ENCODE measurements around the gene GAMT.

The GAMT gene

GRCh38 chr19:1400281-1401137, 833 bp downstream of the GAMT start:
- DNase-seq (ENCODE audit: low read depth) = no peak

- no peak for DNase-seq (ENCODE audit: low read depth)
Observed at GRCh38 chr19:1399745-1400144, 1.6 kb downstream of the GAMT start.

- no peak for DNase-seq (ENCODE audit: low read depth)
Observed at GRCh38 chr19:1399079-1399478, 2.3 kb downstream of the GAMT start.

- no peak for DNase-seq (ENCODE audit: low read depth)
Observed at GRCh38 chr19:1397838-1398237, 3.5 kb downstream of the GAMT start.

GRCh38 chr19:1396768-1397679, 4.3 kb downstream of the GAMT start:
- DNase-seq (ENCODE audit: low read depth) = no peak

- no peak for DNase-seq (ENCODE audit: low read depth)
Observed at GRCh38 chr19:1396019-1396767, 5.1 kb downstream of the GAMT start.

- no peak for DNase-seq (ENCODE audit: low read depth)
Observed at GRCh38 chr19:1395194-1396018, 5.9 kb downstream of the GAMT start.

GRCh38 chr19:1394252-1395193, 6.8 kb downstream of the GAMT start:
- no peak for DNase-seq (ENCODE audit: low read depth)

- no peak for DNase-seq (ENCODE audit: low read depth)
Observed at GRCh38 chr19:1393841-1394240, 7.5 kb downstream of the GAMT start.

GRCh38 chr19:1392939-1393530, 8.3 kb downstream of the GAMT start:
- DNase-seq (ENCODE audit: low read depth) = no peak

- DNase-seq (ENCODE audit: low read depth) = no peak
Observed at GRCh38 chr19:1392407-1392806, 8.9 kb downstream of the GAMT start.

GRCh38 chr19:1390890-1391423, 10.4 kb downstream of the GAMT start:
- DNase-seq (ENCODE audit: low read depth) = no peak

GRCh38 chr19:1389033-1389940, 12.1 kb downstream of the GAMT start:
- no peak for DNase-seq (ENCODE audit: low read depth)

- DNase-seq (ENCODE audit: low read depth) = no peak
Observed at GRCh38 chr19:1388637-1389026, 12.7 kb downstream of the GAMT start.

GRCh38 chr19:1387684-1388636, 13.4 kb downstream of the GAMT start:
- no peak for DNase-seq (ENCODE audit: low read depth)

GRCh38 chr19:1386945-1387683, 14.2 kb downstream of the GAMT start:
- no peak for DNase-seq (ENCODE audit: low read depth)

GRCh38 chr19:1385816-1386215, 15.5 kb downstream of the GAMT start:
- DNase-seq (ENCODE audit: low read depth) = no peak

Data from activated T-cell treated with anti-CD3 and anti-CD28 coated beads for 1 hour (primary cell).